ENCODE measurements around the gene FBXL22.
A peak's percentile ranks its signal among the peaks of the same experiment; 100 is the strongest.

FBXL22 gene

DNA sequence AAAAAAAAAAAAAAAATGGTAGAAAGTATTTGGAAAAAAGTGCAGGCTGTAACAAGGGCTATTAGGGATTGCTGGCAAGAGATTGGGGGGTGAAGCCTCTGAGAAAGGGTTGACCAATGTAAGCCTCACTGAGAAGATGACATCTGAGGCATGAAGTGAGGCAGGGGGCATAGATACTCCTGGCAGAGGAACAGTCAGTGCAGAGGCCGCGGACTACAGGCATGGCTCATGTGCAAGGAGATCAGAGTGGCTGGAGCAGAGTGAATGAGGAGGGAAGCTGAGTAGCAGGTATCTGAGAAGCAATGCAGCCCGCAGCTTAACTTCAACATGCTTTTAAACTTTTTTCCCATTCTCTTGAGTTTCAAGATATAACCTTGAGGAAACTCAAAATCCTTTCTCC, 5.4 kb downstream of the FBXL22 start:
- no peak for DNase-seq (ENCODE audit: low read depth in 2 of 2)
- TF ChIP-seq, protein P1, sequence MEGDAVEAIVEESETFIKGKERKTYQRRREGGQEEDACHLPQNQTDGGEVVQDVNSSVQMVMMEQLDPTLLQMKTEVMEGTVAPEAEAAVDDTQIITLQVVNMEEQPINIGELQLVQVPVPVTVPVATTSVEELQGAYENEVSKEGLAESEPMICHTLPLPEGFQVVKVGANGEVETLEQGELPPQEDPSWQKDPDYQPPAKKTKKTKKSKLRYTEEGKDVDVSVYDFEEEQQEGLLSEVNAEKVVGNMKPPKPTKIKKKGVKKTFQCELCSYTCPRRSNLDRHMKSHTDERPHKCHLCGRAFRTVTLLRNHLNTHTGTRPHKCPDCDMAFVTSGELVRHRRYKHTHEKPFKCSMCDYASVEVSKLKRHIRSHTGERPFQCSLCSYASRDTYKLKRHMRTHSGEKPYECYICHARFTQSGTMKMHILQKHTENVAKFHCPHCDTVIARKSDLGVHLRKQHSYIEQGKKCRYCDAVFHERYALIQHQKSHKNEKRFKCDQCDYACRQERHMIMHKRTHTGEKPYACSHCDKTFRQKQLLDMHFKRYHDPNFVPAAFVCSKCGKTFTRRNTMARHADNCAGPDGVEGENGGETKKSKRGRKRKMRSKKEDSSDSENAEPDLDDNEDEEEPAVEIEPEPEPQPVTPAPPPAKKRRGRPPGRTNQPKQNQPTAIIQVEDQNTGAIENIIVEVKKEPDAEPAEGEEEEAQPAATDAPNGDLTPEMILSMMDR (IDR thresholded peaks at IDR 0.05; ENCODE audit: low read depth, low read length), result no peak
- H3K4me3 ChIP-seq (replicated peaks in 1 of 2; ENCODE audit: low read depth in 2 of 2, low read length in 2 of 2), result no peak overlapping the region

DNA sequence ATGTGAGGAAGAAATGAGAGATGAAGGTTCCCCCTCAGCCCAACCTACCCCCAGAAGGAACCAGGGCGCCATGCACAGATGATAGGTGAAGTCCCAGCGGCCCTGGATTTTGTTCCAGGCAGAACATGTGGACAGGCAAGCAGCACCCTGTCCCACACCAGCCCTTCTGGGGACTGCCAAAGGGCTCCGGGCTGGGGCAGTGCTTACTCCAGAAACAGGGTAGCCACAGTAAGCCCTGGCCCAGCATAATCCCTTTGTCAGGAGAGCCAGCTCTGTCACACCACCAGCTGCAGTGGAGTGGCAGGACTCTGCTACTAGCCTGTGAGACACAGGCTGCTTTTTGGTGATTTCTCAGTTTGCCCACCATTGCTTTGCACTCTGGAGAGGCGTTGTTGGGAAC, 6.3 kb downstream of the FBXL22 start:
- DNase-seq (ENCODE audit: low read depth in 2 of 2), result no peak
- TF ChIP-seq, protein P1 (IDR thresholded peaks at IDR 0.05; ENCODE audit: low read depth, low read length), result no peak
- no peak overlapping the region for H3K4me3 ChIP-seq (replicated peaks in 1 of 2; ENCODE audit: low read depth in 2 of 2, low read length in 2 of 2)

DNA sequence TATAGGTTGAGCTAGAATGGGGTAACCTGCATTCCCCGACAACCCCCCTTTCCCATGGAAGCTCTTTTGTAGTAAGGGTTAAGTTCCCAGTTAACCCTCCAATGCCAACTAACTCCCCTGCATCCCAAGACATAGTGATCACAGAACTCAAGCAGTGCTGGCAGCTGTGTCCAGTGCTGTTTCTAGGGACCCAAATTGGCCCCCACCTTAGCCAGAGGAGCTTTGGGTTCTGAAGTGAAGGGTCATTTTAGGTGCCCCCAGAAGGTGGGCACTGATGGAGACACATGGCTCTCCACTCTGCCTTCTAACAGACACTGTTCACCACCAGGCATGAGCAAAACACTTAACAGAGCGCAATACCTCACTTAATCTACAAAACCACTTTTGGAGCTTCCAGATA, 7.1 kb downstream of the FBXL22 start:
- TF ChIP-seq, protein P1 (IDR thresholded peaks at IDR 0.05; ENCODE audit: low read depth, low read length), result no peak
- H3K4me3 ChIP-seq (replicated peaks in 1 of 2; ENCODE audit: low read depth in 2 of 2, low read length in 2 of 2), result no peak overlapping the region
- DNase-seq (ENCODE audit: low read depth in 2 of 2), result no peak

DNA sequence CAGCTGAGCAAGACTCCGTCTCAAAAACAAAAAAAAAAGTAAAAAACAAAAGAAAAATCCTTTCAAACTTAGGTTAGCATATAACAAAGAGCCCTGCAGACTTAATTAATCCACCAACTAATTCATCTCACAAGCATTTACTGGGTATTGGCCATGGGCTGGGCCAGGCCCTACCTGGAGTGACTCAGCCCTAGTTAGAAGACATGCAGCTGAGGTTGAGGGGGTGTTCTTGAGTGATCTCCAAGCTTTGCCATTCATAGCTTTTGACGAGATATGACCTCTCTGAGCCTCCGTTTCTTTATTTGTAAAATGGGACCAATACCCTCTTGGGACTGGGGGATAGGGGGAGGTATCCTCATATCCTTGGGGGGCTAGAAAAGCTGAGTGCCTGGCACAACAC, 7.8 kb downstream of the FBXL22 start:
- TF ChIP-seq, protein P1 (IDR thresholded peaks at IDR 0.05; ENCODE audit: low read depth, low read length), result no peak
- no peak overlapping the region for H3K4me3 ChIP-seq (replicated peaks in 1 of 2; ENCODE audit: low read depth in 2 of 2, low read length in 2 of 2)
- DNase-seq (ENCODE audit: low read depth in 2 of 2), result no peak

DNA sequence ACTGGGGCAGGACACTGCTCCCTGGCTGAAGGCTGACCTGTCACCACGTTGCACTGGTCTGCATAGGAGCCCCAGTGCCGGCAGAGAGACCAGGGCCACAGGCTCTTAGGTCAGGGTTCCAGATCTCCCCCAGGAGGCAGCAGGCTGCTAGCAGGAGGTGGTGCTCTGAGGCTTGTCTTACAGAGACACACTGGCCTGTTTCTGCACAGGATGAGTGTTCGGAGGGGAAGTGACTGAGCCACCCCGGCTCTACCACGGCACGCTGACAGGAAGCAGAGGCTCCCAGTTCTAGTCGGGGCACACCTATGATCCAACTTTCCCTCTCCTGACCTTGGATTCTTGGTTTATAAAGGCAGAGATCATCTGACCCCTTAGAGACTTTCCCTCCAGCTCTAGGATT, 8.6 kb downstream of the FBXL22 start:
- TF ChIP-seq, protein P1 (IDR thresholded peaks at IDR 0.05; ENCODE audit: low read depth, low read length), result no peak
- no peak overlapping the region for H3K4me3 ChIP-seq (replicated peaks in 1 of 2; ENCODE audit: low read depth in 2 of 2, low read length in 2 of 2)
- peak in 1 of 2 donors; percentile 15 for DNase-seq (ENCODE audit: low read depth in 2 of 2)

DNA sequence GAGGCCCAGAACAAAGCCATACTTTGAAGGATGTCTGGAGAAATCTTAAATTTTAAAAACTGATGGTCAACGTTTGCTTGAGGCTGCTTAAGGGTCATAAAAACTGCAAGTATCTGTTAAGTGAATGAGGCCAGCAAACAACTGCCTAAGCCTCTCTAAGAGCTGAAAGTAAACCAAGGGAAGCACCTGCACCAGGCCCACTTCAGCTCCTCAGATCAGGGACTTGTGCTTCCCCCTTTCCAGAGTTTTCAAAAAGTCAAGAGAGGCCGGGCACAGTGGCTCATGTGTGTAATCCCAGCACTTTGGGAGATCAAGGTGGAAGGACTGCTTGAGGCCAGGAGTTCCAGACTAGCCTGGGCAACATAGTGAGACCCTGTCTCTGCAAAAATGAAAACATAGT, 9.1 kb downstream of the FBXL22 start:
- no peak overlapping the region for H3K4me3 ChIP-seq (replicated peaks in 1 of 2; ENCODE audit: low read depth in 2 of 2, low read length in 2 of 2)
- TF ChIP-seq, protein P1 (IDR thresholded peaks at IDR 0.05; ENCODE audit: low read depth, low read length), result no peak
- no peak for DNase-seq (ENCODE audit: low read depth in 2 of 2)

DNA sequence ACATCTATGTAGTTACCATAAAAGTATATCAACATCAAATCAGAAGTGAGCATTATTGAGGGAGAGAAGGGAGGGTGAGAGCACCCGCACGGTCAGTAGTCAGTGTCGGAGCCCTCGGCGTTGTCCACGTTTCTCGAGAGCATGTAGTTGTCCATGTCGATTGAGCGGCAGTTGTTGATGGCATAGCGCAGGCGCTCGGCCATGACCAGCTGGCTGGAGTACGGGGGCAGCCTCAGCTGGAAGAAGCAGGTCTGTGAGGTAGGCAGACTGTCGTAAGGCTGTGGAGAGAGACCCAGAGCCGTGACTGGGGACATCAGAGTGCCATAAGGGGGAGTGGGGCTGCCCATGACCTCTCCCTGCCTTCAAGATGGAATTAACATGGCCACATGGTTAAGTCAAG, 11.8 kb downstream of the FBXL22 start:
- no peak overlapping the region for H3K4me3 ChIP-seq (replicated peaks in 1 of 2; ENCODE audit: low read depth in 2 of 2, low read length in 2 of 2)
- DNase-seq (ENCODE audit: low read depth in 2 of 2), result no peak
- TF ChIP-seq, protein P1 (IDR thresholded peaks at IDR 0.05; ENCODE audit: low read depth, low read length), result no peak

Measured in cardiac fibroblast (primary cell).